LNCaP clone FGC (cell line): Measurements from ENCODE around the gene NUP42.
A peak's percentile ranks its signal among the peaks of the same experiment; 100 is the strongest.

Experiments
- DNase-seq: peaks from one replicate; pipeline ENCODE4 v3.0.0-alpha.2; 2011; ENCODE audit warnings: low read depth
- H3K4me3 ChIP-seq: 2 replicates; pipeline ENCODE4 v1.5.1; 2011; ENCODE audit warnings: mild to moderate bottlenecking, low read depth, low read length, control low read depth
- TF ChIP-seq, protein P1 (sequence below): IDR thresholded peaks from 2 replicates; pipeline ENCODE4 v1.5.1; 2012; ENCODE audit warnings: mild to moderate bottlenecking; ENCODE audit not compliant: control insufficient read depth, insufficient read depth; ENCODE audit errors: extremely low read depth

Gene NUP42

DNA sequence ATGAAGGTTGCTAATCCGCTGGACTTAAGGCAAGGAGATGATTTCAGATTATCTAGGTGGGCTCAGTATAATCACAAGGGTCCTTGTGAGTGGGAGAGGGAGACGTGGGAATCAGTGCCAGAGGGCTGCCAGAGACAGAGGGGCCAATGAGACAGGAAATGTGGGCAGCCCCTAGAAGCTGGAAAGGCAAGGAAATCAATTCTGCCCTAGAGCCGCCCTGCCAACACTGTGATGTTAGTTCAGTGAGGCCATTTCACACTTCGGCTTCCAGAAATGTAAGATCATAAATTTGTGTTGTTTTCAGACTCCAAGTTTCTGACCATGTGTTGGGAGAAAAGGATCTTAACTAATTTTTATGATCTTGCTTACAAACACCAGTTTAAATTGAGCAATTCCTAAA is 61.1 kb downstream of the NUP42 start:
- DNase-seq: no peak
- H3K4me3 ChIP-seq: no peak overlapping the region
- TF ChIP-seq, protein P1, sequence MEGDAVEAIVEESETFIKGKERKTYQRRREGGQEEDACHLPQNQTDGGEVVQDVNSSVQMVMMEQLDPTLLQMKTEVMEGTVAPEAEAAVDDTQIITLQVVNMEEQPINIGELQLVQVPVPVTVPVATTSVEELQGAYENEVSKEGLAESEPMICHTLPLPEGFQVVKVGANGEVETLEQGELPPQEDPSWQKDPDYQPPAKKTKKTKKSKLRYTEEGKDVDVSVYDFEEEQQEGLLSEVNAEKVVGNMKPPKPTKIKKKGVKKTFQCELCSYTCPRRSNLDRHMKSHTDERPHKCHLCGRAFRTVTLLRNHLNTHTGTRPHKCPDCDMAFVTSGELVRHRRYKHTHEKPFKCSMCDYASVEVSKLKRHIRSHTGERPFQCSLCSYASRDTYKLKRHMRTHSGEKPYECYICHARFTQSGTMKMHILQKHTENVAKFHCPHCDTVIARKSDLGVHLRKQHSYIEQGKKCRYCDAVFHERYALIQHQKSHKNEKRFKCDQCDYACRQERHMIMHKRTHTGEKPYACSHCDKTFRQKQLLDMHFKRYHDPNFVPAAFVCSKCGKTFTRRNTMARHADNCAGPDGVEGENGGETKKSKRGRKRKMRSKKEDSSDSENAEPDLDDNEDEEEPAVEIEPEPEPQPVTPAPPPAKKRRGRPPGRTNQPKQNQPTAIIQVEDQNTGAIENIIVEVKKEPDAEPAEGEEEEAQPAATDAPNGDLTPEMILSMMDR: no peak

DNA sequence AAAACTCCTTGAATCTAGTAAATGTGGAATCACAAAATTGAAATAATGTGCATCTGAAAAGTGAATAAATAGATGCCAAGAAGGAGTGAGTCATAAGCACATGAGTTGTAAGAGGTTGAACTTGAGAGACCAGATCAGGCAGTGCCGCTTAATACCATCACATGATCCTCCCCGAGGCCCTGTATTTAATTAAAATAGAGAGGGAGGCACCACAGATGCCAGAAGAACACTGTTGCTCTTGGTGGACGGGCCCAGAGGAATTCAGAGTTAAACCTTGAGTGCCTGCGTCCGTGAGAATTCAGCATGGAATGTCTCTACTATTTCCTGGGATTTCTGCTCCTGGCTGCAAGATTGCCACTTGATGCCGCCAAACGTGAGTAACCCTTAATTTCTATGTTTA is 64.7 kb downstream of the NUP42 start, which contains the start of gene GPNMB:
TSS of gene GPNMB (plus strand) at position 221 of the 400 bp plus-strand sequence. CDS start at position 304, 83 bp downstream.
- H3K4me3 ChIP-seq: no peak within 1 kb of the TSS
- TF ChIP-seq, protein P1: no peak
- DNase-seq: peak; percentile 27

DNA sequence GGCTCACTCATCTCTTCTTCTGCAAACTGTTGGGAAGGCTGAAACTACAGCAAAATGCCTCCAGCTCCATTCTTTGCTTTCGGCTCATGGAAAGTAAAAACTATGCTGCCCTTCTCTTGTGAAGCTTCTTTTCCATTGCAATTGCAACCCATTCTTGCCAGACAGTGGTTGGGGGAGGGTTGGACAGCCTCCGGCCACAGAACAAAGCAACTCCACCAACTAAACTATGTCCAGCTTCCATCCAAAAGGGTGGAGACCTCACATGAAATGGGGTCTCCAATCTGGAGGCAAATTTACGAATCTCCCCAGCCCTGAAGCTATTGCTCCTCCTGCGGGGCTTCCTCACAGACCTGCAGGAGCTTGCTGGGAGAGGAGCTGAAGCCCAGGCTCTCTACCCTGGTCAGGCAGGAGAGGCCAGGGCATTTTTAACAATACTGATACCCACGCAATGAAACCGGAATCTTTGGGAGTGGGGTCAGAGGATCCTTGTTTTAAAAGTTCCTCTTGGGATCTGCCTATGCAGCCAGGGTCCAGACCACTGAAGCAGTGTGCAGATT is 65.3 kb downstream of the NUP42 start:
- H3K4me3 ChIP-seq: no peak overlapping the region
- DNase-seq: no peak
- TF ChIP-seq, protein P1: no peak

DNA sequence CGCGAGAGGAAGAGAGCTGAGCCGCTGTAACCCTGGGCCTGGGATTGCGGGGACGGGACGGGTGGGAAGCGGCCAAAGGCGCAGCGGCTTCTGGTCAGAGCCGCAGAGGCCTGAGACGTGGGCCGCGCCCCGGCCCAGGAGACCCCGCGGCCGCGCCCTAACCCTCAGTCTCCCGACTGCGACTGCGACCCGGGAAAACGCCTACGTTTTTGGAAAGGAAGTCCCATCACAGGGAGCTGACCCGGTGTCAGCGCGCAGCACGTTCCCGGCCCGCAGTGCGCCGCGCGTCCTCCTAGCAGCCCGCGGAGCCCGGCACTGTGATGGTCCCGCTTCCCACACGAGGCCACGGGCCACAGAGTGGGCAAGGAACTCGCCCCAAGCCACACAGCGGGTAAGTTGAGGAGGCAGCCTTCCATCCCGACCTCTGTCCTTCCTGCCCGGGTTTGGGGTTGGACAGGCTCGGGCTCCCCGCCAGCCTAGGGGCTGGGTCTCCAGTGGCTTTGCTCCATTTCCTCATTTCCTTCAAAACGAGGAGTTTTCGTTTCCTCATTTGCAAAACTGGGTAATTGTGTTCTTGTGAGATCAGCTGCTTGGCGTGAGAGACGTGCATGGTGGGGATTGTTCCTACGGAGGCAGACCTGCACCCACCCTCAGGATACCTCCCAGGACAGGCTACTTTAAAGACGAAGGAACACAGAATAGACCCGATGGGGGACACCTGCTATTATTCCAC is 65.9 kb downstream of the NUP42 start:
- TF ChIP-seq, protein P1: no peak
- no peak overlapping the region for H3K4me3 ChIP-seq
- no peak for DNase-seq

DNA sequence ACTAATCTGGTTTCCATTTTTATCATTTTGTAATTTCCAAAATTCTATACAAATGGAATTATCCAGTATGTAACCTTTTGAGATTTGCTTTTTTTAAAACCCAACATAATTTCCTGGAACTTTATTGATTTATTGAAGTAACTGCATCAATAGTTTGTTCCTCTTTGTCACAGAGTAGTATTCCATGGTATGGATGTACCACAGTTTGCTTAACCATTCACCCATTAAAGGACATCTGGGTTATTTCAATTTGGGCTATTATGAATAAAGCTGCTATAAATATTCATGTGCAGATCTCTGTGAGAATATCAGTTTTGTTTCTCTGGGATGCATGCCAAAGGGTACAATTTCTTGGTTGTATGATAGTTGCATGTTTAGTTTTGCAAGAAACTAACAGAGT is 67.6 kb downstream of the NUP42 start:
- TF ChIP-seq, protein P1: no peak
- DNase-seq: no peak
- no peak overlapping the region for H3K4me3 ChIP-seq
